Uterus (tissue), 4 donors: Measurements from ENCODE around the gene SPATA3. TPM values are rescaled to one million over a fixed set of nuclear protein-coding genes. Genes with fewer than 3 reads are reported as not detected.

Experiments
- DNase-seq, 2 donors: peaks; one replicate each; pipeline ENCODE4 v3.0.0-alpha.2; 2019 to 2020
- H3K27ac ChIP-seq, 2 donors: fragments of 200-600 bp; sonication (generic); 1 replicate in 1 of 2; 2 replicates in 1 of 2; pipeline ENCODE4 v1.5.1; 2016 to 2018
- H3K27me3 ChIP-seq, 2 donors: fragments of 200-600 bp; sonication (generic); one replicate each; pipeline ENCODE4 v1.5.1; 2018 to 2019; ENCODE audit warnings: control low read depth in 1 of 2
- H3K36me3 ChIP-seq, 2 donors: fragments of 200-600 bp; sonication (generic); one replicate each; pipeline ENCODE4 v1.5.1; 2019; ENCODE audit warnings: control low read depth in 1 of 2
- H3K4me1 ChIP-seq, 2 donors: fragments of 200-600 bp; sonication (generic); one replicate each; pipeline ENCODE4 v1.5.1; 2018 to 2019; ENCODE audit warnings: control low read depth in 1 of 2
- H3K4me3 ChIP-seq, 2 donors: fragments of 200-600 bp; sonication (generic); 1 replicate in 1 of 2; 2 replicates in 1 of 2; pipeline ENCODE4 v1.5.1; 2018 to 2019; ENCODE audit warnings: mild to moderate bottlenecking in 1 of 2
- H3K9me3 ChIP-seq, 2 donors: fragments of 200-600 bp; sonication (generic); one replicate each; pipeline ENCODE4 v1.5.1; 2019; ENCODE audit warnings: control low read depth in 1 of 2
- CTCF ChIP-seq, 4 experiments: fragments of 200-600 bp in 2 of 4; fragments of 450-650 bp in 2 of 4; sonication (generic) in 2 of 4; IDR thresholded peaks; one replicate each; pipeline ENCODE4 v1.5.1; 2016 to 2019; ENCODE audit warnings: antibody characterized with exemption in 4 of 4, mild to moderate bottlenecking in 2 of 4, moderate library complexity in 1 of 4
- POLR2A ChIP-seq, 2 donors: fragments of 450-650 bp; IDR thresholded peaks; one replicate each; pipeline ENCODE4 v1.6.1; 2016; ENCODE audit warnings: antibody characterized with exemption in 2 of 2, mild to moderate bottlenecking in 1 of 2, moderate library complexity in 1 of 2
- intact Hi-C: fragments of 100-400 bp; cut with DNase I; formaldehyde crosslinking; loops from one replicate; pipeline ENCODE4 v1.15.1; 2023; ENCODE audit warnings: low total_unique reads
- total RNA-seq, 4 donors: library from RNA; depleted of rRNA in 3 of 4; stranded (reverse); fragments of >200 nt in 3 of 4; gene quantifications; one replicate each; pipeline versions ENCODE4 v1.1.0 to v1.2.4, GENCODE V29; 2014 to 2023
- donor health status: DM: yes; HTN: yes; CAD: no.

The SPATA3 gene
- total RNA-seq, 4 donors from 2014 or later: not detected

DNA sequence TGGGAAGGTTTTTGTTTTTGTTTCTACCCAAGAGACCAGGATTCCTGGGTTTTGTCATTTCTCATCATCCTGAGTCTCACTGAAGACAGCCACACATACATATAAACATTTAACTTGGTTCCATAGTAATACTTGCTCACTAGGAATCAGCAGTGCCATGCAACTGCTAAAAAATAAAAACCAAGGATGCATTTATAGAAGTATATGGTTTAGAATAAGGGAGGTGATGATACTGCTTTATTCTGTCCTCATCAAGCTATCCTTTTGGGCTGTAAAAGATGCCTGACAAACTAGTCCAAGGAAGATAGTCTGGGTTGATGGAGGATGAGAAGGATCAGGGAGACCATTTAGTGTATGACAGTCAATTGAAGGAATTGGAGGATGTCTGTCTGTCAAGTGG, 740 bp downstream of the SPATA3 start:
- intact Hi-C loops: no loop called here
- no peaks in the 10 kb centered on the region for H3K27me3 ChIP-seq
- no peak for DNase-seq
- no peaks in the 10 kb centered on the region for H3K36me3 ChIP-seq
- H3K9me3 ChIP-seq: no peaks in the 10 kb centered on the region
- TF ChIP-seq POLR2A (IDR thresholded peaks at IDR 0.05) (no peak), CTCF (IDR thresholded peaks at IDR 0.05) (no peak)
- H3K4me1 ChIP-seq: no peaks in the 10 kb centered on the region
- H3K4me3 ChIP-seq: no peak overlapping the region
- H3K27ac ChIP-seq: no peak overlapping the region

DNA sequence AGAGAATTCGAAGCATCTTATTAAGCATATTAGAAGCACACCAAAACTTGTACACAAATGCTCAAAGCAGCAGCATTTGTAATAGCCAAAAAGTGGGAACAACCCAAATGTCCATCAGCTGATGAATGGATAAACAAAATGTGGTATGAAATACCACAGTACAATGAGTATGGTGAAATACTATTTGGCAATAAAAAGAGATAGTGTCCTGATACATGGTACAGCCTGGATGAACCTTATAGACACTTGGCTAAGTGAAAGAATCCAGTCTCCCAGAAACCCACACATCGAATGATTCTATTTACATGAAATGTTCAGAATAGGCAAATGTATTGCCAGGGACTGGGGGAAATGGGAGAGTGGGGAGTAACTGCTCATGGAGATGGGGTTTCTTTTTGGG, 3.0 kb downstream of the SPATA3 start:
- no peaks in the 10 kb centered on the region for H3K27me3 ChIP-seq
- H3K9me3 ChIP-seq: no peaks in the 10 kb centered on the region
- TF ChIP-seq POLR2A (IDR thresholded peaks at IDR 0.05) (no peak), CTCF (IDR thresholded peaks at IDR 0.05) (no peak)
- H3K4me3 ChIP-seq: no peak overlapping the region
- no peak overlapping the region for H3K27ac ChIP-seq
- no peak for DNase-seq
- no peaks in the 10 kb centered on the region for H3K36me3 ChIP-seq
- no peaks in the 10 kb centered on the region for H3K4me1 ChIP-seq
- intact Hi-C loops: no loop called here

DNA sequence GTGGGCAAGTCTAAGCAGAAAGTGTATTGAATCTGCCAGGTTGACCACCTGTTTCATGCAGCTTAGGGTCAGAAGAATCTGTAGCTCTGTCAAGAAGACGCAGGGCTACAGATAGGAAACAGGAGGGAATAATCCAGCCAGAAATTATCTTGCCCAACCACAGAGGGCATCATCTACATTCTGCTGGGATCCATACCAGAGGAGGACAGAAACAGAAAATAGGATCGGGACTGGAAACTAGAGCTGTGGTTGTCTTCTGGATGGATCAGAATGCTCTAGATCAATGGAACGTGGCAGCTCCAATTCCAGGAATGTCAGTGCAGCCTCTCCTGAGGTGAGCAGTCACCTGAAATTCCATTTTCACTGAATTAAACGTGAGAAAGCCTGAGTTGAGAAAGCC, 3.6 kb downstream of the SPATA3 start:
- Histone ChIP-seq H3K9me3 (no peaks in the 10 kb centered on the region), H3K27ac (no peak overlapping the region), H3K27me3 (no peaks in the 10 kb centered on the region), H3K4me3 (no peak overlapping the region), H3K36me3 (no peaks in the 10 kb centered on the region), H3K4me1 (no peaks in the 10 kb centered on the region)
- no peak for DNase-seq
- TF ChIP-seq POLR2A (IDR thresholded peaks at IDR 0.05): no peak
- TF ChIP-seq CTCF (IDR thresholded peaks at IDR 0.05): no peak
- intact Hi-C loops: no loop called here

DNA sequence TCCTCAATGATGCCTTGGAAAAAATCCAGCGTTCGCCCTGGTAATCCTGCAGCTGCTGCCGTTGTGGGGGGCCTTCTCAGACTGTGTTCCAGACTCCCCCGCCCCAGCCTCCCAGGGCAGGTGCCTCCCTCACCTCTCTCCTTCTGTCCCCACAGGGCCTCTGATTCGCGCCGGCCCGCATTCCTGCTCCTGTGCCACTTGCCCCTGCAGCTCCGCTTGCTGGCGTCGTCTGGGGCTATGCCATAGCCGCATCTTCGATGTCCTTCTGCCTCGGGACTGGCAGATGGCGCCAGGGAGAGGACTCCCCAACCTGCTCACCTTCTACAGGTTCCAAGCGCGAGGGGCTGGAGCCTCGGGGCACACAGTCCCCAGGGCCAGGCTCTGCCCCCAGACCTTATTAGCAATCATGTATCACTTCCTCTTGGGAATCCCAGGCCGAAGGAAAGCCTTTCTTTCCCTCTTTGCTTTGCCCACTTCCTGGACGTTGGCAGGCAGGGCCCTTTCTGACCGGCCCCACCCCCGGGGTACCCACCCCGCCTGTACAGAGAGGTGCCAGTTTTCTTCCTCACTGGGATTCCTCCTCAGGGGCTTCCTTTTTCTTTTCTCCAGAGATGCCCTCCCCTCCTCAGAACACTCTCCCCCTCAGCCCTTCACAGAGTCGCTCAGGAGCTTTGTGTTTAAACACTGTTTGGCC, 4.4 kb downstream of the SPATA3 start:
- intact Hi-C loops: no loop called here

DNA sequence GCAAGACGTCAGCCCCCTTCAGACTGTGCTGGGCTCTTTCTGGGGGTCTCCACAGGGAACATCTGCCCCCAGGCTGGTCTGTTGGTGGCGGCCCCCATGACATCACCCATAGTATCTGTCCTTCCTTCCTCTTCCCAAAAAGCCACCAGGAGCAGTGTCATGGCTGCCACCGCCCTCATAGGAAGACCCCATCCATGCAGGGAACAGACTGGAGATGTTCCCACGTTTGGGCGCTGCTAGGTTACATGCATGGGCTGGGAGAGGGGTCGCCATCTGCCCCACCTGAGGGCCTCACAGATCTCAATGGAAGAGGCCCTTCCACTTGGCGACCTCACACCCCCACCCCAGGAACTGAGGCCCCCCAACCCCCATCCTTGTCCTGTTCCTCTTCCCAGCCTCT, 5.1 kb downstream of the SPATA3 start:
- no peak overlapping the region for H3K27ac ChIP-seq

More for the DNA sequence above, 4.4 kb downstream of the SPATA3 start:
- H3K4me1 ChIP-seq: no peaks in the 10 kb centered on the region
- no peak overlapping the region for H3K27ac ChIP-seq
- DNase-seq: no peak
- no peaks in the 10 kb centered on the region for H3K36me3 ChIP-seq
- H3K9me3 ChIP-seq: no peaks in the 10 kb centered on the region
- H3K27me3 ChIP-seq: no peaks in the 10 kb centered on the region
- TF ChIP-seq CTCF (IDR thresholded peaks at IDR 0.05) (no peak), POLR2A (IDR thresholded peaks at IDR 0.05) (no peak)
- no peak overlapping the region for H3K4me3 ChIP-seq

More for the DNA sequence above, 5.1 kb downstream of the SPATA3 start:
- Histone ChIP-seq H3K9me3 (no peaks in the 10 kb centered on the region), H3K4me3 (no peak overlapping the region), H3K4me1 (no peaks in the 10 kb centered on the region), H3K27me3 (no peaks in the 10 kb centered on the region), H3K36me3 (no peaks in the 10 kb centered on the region)
- TF ChIP-seq POLR2A (IDR thresholded peaks at IDR 0.05): no peak
- no peak for TF ChIP-seq CTCF (IDR thresholded peaks at IDR 0.05)
- intact Hi-C loops: no loop called here
- no peak for DNase-seq
